B cell (primary cell): ENCODE data around the gene ELMOD3. TPM values are rescaled to one million over a fixed set of nuclear protein-coding genes. Genes with fewer than 3 reads are reported as not detected.
A peak's percentile ranks its signal among the peaks of the same experiment; 100 is the strongest.

Experiments used
- ATAC-seq: fragments of 200-7000 bp; cut with Tn5 transposase; one replicate; pipeline ENCODE4 v1.10.0; 2021; ENCODE audit warnings: low read depth, mild to moderate bottlenecking, moderate number of reproducible peaks, moderate library complexity
- CTCF ChIA-PET: fragments of 350-600 bp; sonication (Branson Sonifier 250); formaldehyde crosslinking; loops from one replicate; lab custom pipeline; 2021; ENCODE audit warnings: antibody characterized with exemption, inconsistent platforms; lab: Charles Lee
- POLR2A ChIA-PET: fragments of 350-600 bp; sonication (Branson Sonifier 250); formaldehyde crosslinking; loops from one replicate; lab custom pipeline; 2021; ENCODE audit warnings: antibody characterized with exemption; lab: Charles Lee
- DNase-seq: peaks from one replicate; pipeline ENCODE4 v3.0.0; 2013
- H2AFZ ChIP-seq: 2 replicates; pipeline ENCODE4 v1.6.1; 2012; ENCODE audit warnings: mild to moderate bottlenecking, low read depth, low read length; ENCODE audit not compliant: insufficient read depth, poor library complexity, severe bottlenecking
- H3K27ac ChIP-seq, 2 donors: 1 replicate in 1 of 2; 2 replicates in 1 of 2; pipeline ENCODE4 v1.5.1; 2012 to 2013; ENCODE audit warnings: low read length in 2 of 2, mild to moderate bottlenecking in 2 of 2, moderate library complexity in 1 of 2
- H3K27me3 ChIP-seq, 4 experiments: fragments of 200-600 bp in 1 of 4; sonication (generic) in 1 of 4; replicated peaks in 1 of 4; 1 replicate in 2 of 4; 2 replicates in 2 of 4; pipeline versions ENCODE4 v1.6.1 to v1.7.0; 2013 to 2016; ENCODE audit warnings: low read length in 3 of 4, mild to moderate bottlenecking in 2 of 4, mixed read lengths in 1 of 4, moderate library complexity in 1 of 4; ENCODE audit not compliant: insufficient read depth in 4 of 4, control insufficient read depth in 3 of 4; ENCODE audit errors: control extremely low read depth in 1 of 4
- H3K36me3 ChIP-seq, 2 experiments: replicated peaks in 1 of 2; 1 replicate in 1 of 2; 2 replicates in 1 of 2; pipeline versions ENCODE4 v1.6.1 to v1.7.1; 2013; ENCODE audit warnings: low read length in 1 of 2; ENCODE audit not compliant: insufficient read depth in 2 of 2, control insufficient read depth in 1 of 2; ENCODE audit errors: control extremely low read depth in 1 of 2, extremely low read depth in 1 of 2
- H3K4me1 ChIP-seq, 2 donors: fragments of 200-600 bp in 1 of 2; sonication (generic) in 1 of 2; 1 replicate in 1 of 2; 2 replicates in 1 of 2; pipeline versions ENCODE4 v1.5.1 to v1.6.1; 2013 to 2017; ENCODE audit warnings: low read length in 2 of 2; ENCODE audit not compliant: control insufficient read depth in 2 of 2, insufficient read depth in 2 of 2
- H3K4me2 ChIP-seq: replicated peaks from 2 replicates; pipeline ENCODE3; 2012; ENCODE audit warnings: mild to moderate bottlenecking, low read depth, low read length; ENCODE audit not compliant: poor library complexity, severe bottlenecking
- H3K4me3 ChIP-seq, 5 experiments: fragments of 200-600 bp in 1 of 5; sonication (generic) in 1 of 5; 1 replicate in 3 of 5; 2 replicates in 2 of 5; pipeline versions ENCODE4 v1.5.1 to v1.7.0; 2011 to 2016; ENCODE audit warnings: low read length in 4 of 5, mild to moderate bottlenecking in 4 of 5, low read depth in 2 of 5, control low read depth in 1 of 5, moderate library complexity in 1 of 5; ENCODE audit not compliant: insufficient read depth in 1 of 5; ENCODE audit errors: control extremely low read depth in 1 of 5, extremely low read depth in 1 of 5
- H3K79me2 ChIP-seq: fragments of 200-600 bp; sonication (generic); one replicate; pipeline ENCODE4 v1.6.0; 2016; ENCODE audit warnings: low read length; ENCODE audit not compliant: control insufficient read depth, insufficient read depth
- H3K9ac ChIP-seq: fragments of 200-600 bp; sonication (generic); 2 replicates; pipeline ENCODE4 v1.6.1; 2017; ENCODE audit warnings: mild to moderate bottlenecking, low read length, moderate library complexity
- H3K9me3 ChIP-seq, 3 donors: one replicate each; pipeline versions ENCODE4 v1.6.1 to v1.7.1; 2013; ENCODE audit warnings: low read length in 2 of 3; ENCODE audit not compliant: control insufficient read depth in 2 of 3, insufficient read depth in 1 of 3; ENCODE audit errors: control extremely low read depth in 1 of 3
- H4K20me1 ChIP-seq: 2 replicates; pipeline ENCODE4 v1.6.0; 2012; ENCODE audit warnings: mild to moderate bottlenecking, low read length; ENCODE audit not compliant: insufficient read depth, control insufficient read depth, poor library complexity, severe bottlenecking
- H3K27ac Mint-ChIP-seq: one replicate; pipeline ENCODE4 v1.8.0; 2021; ENCODE audit warnings: mixed read lengths
- H3K27me3 Mint-ChIP-seq: one replicate; pipeline ENCODE4 v1.8.0; 2021; ENCODE audit warnings: mixed read lengths
- H3K4me1 Mint-ChIP-seq: one replicate; pipeline ENCODE4 v1.8.0; 2021; ENCODE audit warnings: mixed read lengths
- H3K4me3 Mint-ChIP-seq: one replicate; pipeline ENCODE4 v1.8.0; 2021; ENCODE audit warnings: mixed read lengths
- H3K9me3 Mint-ChIP-seq: one replicate; pipeline ENCODE4 v1.8.0; 2022; ENCODE audit warnings: mixed read lengths; ENCODE audit not compliant: insufficient read depth
- EZH2 ChIP-seq: IDR thresholded peaks from 2 replicates; pipeline ENCODE4 v1.6.1; 2012; ENCODE audit warnings: borderline replicate concordance, low read depth, mild to moderate bottlenecking, moderate library complexity, low read length; ENCODE audit not compliant: insufficient read depth, poor library complexity, severe bottlenecking
- WGBS: methylation state at CpG from one replicate; pipeline ENCODE4 v1.1.5; 2013; ENCODE audit warnings: missing lambda C conversion rate; ENCODE audit not compliant: insufficient coverage; 5-methylcytosine and 5-hydroxymethylcytosine counted together
- intact Hi-C: fragments of 100-400 bp; cut with micrococcal nuclease; formaldehyde crosslinking; loops from one replicate; pipeline ENCODE4 v1.10.0; 2022
- polyA plus RNA-seq: library from polyadenylated mRNA; depleted of rRNA; stranded (reverse); fragments of >200 nt; gene quantifications from 2 replicates; pipeline ENCODE4 v1.2.3, GENCODE V29; 2012
- total RNA-seq, 2 donors: library from RNA; stranded (reverse); fragments of 120-200 nt in 1 of 2; gene quantifications; 1 replicate in 1 of 2; 2 replicates in 1 of 2; pipeline versions ENCODE4 v1.2.3 to v1.2.4, GENCODE V29; 2013 to 2022
- TF ChIP-seq, protein P1 (sequence below): fragments of 200-600 bp; IDR thresholded peaks from one replicate; pipeline ENCODE4 v1.8.0; 2022; ENCODE audit warnings: antibody characterized with exemption, mild to moderate bottlenecking

Gene ELMOD3
- total and polyA plus RNA-seq, 2 donors (not counting 1 experiment from before 2014, with no cell fraction given), result 34.3 to 57.6 TPM

DNA sequence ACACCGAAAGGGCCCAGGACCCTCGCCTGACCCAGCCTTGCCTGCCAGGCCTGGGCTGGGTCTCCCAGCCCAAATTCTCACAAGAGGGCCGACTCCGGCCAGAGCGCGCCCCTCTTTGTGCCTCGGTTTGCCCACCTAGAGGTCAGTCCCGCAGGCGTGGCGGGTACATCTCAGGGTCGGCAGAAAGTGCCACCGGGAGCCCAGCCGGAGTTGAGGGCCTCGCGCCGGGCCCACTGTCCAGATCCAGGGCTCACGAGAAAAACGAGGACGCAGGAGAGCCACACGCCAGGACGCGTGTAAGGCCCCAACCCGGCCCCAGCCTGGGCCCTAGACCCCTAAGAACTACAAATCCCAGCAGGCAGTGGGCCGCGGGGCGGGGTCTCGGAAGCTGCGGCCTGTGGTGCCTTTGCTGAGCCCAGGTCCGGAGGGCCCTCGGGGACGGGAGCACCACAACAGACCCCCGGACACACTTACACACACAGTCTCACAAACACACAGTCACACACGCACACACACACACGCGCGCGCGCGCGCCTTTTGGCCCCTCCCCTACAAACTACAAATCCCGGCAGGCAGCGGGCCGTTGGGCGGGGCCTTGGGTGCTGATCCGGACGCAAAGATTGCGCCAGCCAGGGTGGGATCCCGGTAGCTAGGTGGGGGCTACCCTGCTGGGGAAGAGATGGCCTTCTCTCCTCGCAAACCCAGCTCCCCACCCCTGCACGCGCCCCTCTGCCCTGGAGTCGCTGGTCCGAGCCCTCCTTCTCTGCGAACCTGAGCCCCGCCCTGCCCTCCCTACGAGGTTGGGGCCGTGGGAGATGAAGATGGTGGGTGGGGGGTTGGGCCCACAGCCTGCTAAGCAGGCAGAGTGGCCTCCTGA, 63.8 kb downstream of the ELMOD3 start, which contains the start of gene SH2D6:
Gene SH2D6, plus strand, starts transcription at position 583 of the 877 bp plus-strand sequence. CDS start 10,752 bp downstream, outside the sequence.
- H3K4me1 ChIP-seq, result peaks cover 35 to 45% of the 10 kb centered on the region in 2 donors

More for the DNA sequence above, 63.8 kb downstream of the ELMOD3 start, which contains the start of gene SH2D6:
- Mint-ChIP-seq H3K27ac (peak within 1 kb of the TSS; percentile 100), H3K9me3 (no peaks in the 10 kb centered on the region), H3K27me3 (no peaks in the 10 kb centered on the region), H3K4me3 (peak within 1 kb of the TSS; percentile 100), H3K4me1 (peaks cover 44% of the 10 kb centered on the region)
- H3K79me2 ChIP-seq, result peaks cover 24% of the 10 kb centered on the region
- intact Hi-C loops, result loop anchor here (1.0 kb wide), 2 partner anchors 8 to 177 kb away; partner anchors contain the start of genes CAPG and RNF181
- peak within 1 kb of the TSS; percentile 93 for H2AFZ ChIP-seq
- no peaks in the 10 kb centered on the region for H3K9me3 ChIP-seq
- H3K4me2 ChIP-seq, result peak within 1 kb of the TSS; percentile 95
- peak; percentile 80 for ATAC-seq
- 26% methylated on average over 43 of the region's 57 CpGs for WGBS
- ChIA-PET POLR2A (interaction anchor here (0.9 to 5.1 kb wide), 13 partner anchors 9 to 193 kb away, joined by 3 to 27 read pairs (median 8); partner anchors contain the start of genes C2orf68, CAPG, ELMOD3 and GGCX), CTCF (interaction anchor here (0.6 to 8.7 kb wide), 10 partner anchors 10 to 219 kb away, joined by 3 to 299 read pairs (median 13); partner anchors contain the start of genes CAPG, GGCX and TGOLN2)
- DNase-seq, result peak; percentile 92
- H3K36me3 ChIP-seq, result no peaks in the 10 kb centered on the region
- H3K27me3 ChIP-seq, result no peaks in the 10 kb centered on the region
- peak within 1 kb of the TSS; percentile 84 to 85 for H3K27ac ChIP-seq
- peak within 1 kb of the TSS; percentile 73 for H3K9ac ChIP-seq
- H4K20me1 ChIP-seq, result no peaks in the 10 kb centered on the region
- H3K4me3 ChIP-seq, result peak within 1 kb of the TSS; percentile 75 to 95 (median 88)
- TF ChIP-seq, protein P1, sequence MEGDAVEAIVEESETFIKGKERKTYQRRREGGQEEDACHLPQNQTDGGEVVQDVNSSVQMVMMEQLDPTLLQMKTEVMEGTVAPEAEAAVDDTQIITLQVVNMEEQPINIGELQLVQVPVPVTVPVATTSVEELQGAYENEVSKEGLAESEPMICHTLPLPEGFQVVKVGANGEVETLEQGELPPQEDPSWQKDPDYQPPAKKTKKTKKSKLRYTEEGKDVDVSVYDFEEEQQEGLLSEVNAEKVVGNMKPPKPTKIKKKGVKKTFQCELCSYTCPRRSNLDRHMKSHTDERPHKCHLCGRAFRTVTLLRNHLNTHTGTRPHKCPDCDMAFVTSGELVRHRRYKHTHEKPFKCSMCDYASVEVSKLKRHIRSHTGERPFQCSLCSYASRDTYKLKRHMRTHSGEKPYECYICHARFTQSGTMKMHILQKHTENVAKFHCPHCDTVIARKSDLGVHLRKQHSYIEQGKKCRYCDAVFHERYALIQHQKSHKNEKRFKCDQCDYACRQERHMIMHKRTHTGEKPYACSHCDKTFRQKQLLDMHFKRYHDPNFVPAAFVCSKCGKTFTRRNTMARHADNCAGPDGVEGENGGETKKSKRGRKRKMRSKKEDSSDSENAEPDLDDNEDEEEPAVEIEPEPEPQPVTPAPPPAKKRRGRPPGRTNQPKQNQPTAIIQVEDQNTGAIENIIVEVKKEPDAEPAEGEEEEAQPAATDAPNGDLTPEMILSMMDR, result no peak
- TF ChIP-seq EZH2, result no peak
